Stimulated activated CD8-positive, alpha-beta memory T cell treated with anti-CD3 and anti-CD28 coated beads, Interleukin-7, amount 100 ng/mL, for 24 hours (primary cell): ENCODE data around the gene KISS1R.

Experiments
- DNase-seq: peaks from one replicate; pipeline ENCODE4 v3.0.0-alpha.2; 2020; ENCODE audit warnings: low read depth

KISS1R gene

DNA sequence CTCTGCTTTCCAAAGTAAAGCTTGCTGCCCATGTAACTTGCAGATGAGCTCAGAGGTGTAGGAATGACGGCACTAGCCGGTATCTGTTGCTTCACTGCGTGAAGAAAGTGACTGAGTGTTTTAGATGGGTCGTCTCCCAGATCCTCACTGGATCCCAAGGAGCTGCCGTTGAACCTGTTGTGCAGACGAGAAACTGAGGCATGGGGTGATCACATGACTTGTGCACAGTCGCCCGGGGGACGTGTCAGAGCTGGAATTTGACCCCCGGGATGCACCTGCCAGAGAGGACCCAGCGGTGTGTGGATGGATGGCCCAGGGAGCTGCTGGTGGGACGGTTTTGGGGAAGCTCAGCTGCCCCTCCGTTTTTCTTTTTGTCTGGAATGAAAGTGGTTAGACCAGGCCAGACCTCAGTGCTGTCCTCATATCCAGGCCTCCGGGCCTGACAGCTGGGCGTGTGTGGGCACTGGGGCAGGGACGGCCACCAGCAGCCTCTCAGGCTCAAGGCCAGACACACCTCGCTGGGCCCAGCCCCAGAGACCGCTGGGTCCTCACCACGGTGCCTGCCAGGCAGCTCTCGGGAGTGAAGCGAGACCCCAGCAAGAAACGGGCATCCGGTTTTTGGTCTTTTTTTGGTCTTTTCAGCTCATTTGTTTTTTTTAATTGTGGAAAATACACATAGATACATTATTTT, 21.2 kb downstream of the KISS1R start:
- DNase-seq = no peak

DNA sequence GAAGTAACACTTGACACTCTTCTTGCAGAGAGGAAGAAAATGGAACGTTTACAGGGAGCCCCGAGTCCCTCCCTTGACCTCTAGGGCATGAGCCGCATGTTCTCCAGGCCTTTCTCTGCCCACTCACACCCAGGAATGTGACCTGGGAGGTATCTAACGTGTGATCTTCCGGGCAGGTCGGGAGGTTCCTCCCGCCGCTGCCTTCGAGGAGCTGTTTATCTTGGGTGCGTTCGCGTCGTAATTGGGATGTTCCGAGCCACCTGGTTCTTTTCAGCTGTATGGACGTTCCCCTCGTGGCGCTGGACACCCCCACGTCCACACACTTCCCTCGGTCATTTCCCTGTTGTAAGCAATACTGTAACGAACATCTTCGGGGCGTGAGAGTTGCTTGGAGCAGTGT, 22.3 kb downstream of the KISS1R start:
- DNase-seq = no peak

DNA sequence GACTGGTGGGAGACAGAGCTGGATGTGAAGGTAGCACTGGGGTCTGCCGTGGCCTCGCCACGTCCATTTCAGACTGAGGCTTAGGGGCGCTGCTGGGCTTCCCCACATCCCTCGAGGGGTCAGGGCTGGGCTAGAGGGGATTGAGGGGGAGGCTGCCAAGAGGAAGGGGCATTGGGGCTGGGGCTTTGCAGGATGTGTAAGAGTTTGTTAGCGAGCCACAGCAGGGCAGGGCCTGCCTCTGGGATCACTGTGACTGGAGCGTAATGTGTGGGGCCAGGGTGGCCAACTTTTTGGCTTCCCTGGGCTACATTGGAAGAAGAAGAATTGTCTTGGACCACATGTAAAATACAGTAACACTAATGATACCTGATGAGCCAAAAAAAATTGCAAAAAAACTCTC, 22.8 kb downstream of the KISS1R start:
- no peak for DNase-seq

DNA sequence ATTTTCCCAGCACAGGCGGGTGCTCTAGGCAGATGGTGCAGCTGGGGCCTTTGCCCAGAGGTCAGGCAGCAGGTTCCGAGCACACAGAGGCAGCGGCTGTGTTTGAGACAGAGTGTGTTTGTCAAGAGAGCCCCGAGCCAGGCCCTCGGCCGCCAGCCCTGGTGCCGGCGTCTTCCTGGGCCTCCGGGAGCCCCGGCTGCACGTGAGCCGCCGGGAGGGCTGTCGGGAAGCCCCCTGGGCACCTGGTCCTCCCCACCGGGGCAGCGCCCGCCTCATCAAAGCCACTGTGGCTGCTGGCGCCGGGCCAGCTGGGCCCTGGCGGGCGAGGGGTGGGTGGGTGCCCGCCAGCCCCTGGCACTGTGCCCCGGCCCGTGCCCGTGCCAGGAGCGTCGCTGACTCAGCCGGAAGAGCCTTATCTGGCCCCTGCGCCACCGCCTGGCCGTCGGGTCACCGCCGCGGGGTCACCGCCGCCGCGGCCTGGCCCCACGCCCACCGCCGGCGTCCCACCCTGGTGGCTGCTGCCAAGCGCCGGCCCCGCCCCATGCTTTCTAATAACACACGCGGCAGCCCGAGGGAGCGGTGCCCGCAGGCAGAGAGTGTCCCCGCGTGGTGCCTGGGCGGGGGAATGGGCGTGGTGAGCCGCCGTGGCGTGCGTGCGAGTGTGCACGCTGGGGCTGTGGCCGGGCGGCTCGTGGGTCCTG, 23.6 kb downstream of the KISS1R start:
- DNase-seq = no peak

DNA sequence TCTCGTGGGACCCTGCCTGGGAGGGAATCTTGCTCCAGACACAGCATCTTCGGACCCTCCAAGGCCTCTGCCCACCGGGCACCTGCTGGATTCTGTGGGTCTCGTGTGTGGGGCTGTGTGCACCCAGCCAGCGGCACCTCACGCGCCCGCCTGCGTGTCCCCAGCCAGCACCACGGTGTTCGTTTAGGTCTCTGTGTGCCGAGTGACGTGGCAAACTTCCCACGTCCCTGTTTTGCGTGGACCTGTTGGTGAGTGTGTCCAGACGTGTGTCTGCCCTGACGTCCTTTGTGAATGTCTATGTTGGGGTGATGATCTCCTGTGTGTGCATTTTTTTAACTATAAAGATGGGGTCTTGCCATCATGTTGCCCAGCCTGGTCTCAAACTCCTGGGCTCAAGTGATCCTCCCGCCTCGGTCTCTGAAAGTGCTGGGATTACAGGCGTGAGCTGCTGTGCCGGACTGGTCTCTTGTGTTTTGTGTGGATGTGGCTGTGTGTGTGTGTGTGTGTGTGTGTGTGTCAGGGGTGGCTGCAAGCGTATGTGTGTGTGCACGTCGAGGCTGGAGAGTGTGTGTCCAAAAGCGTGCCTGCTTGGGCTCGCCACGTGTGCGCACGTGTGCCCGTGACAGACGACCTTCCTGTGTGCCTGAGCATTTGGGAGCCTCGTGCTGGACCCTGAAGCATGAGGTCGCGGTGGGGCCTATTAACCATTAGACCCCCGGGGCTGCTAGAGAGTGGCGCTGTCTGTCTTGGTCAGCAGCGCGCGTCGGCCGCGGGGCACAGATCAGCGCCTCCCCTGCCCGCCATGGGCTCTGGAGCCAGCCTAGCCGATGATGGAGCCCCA, 24.4 kb downstream of the KISS1R start:
- no peak for DNase-seq

DNA sequence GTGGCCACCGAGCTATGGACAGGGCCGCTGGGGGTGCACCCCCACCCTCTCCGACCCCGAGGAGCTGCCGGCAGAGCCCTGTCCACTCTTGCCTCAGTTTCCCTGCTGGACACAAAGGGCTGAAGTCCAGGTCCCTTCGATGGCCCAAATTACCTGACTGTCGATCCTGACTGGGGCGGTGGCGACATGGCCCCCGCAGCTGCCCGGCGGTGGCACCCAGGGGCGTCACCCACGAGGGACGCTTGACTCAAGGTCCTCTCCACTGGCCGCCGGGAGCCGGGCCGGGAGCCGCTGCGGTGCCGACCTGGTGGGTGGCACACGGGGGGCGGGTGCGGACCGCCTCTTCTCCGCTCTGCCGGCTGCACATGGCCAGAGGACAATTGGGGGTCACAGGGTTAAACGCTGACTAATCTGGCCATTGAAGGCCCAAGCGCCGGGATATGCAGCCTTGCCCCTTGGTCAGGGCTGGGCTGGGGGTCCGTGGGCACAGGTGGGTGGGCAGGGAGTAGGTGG, 25.1 kb downstream of the KISS1R start:
- DNase-seq = no peak

DNA sequence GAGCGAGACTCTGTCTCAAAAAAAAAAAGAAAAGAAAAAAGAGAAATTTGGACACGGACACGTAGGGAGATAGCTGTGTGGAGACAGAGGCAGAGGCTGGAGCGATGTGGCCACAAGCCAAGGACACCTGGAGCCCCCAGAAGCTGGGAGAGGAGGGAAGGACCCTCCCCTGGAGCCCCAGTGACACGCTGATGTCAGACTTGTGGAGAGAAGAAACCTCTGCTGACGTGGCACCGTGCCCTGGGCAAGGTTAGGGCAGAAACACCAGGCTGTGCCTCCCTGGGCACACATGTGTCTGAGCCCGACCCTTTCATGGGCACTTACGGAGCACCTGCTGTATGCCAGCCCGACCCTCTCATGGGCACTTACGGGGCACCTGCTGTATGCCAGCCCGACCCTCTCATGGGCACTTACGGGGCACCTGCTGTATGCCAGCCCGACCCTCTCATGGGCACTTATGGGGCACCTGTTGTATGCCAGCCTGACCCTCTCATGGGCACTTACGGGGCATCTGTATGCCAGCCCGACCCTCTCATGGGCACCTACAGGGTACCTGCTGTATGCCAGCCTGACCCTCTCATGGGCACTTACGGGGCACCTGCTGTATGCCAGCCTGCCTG, 26.5 kb downstream of the KISS1R start:
- no peak for DNase-seq

DNA sequence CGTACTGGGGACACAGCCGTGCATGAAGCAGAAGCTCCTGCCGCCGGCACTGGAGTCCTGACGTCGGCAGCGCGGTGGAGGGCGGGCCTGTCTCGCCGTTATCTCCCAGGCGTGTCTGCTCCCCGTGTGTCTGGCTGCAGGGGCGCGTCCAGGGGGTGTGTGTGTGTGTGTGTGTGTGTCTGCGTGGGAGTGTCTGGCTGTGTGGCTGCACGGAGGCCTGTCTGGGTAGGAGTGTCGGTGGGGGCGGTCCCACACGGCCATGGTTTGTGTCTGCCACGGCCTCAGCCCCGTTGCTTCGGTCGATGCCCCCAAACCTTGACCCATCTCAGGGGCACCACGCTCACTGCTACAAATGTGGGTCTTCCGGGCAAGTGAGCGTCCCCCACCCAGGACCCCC, 27.0 kb downstream of the KISS1R start:
- no peak for DNase-seq

DNA sequence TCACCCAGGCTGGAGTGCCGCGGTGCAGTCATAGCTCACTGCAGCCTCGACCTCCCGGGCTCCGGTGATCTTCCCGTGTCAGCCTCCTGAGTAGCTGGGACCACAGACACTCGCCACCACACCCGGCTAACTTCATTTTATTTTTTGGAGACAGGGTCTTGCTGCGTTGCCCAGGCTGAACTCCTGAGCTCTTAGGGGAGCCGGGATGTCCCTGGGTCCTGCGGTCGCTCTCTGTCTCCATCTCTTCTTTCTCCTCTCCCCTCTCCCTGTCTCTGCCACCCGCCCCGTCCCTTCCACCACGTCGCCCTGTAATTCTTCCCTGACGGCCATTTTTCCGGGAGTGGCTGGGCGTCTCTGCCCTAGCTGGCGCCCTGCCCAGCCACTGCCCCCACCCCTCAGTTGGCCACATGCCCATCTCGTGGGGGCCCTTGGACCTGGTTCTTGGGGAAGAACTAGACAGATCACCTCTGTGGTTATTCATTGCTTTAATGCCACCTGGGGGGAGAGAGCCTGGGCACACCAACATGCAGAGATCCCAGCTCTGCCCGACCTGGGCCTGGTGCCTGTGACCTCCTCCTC, 27.6 kb downstream of the KISS1R start:
- DNase-seq = no peak

DNA sequence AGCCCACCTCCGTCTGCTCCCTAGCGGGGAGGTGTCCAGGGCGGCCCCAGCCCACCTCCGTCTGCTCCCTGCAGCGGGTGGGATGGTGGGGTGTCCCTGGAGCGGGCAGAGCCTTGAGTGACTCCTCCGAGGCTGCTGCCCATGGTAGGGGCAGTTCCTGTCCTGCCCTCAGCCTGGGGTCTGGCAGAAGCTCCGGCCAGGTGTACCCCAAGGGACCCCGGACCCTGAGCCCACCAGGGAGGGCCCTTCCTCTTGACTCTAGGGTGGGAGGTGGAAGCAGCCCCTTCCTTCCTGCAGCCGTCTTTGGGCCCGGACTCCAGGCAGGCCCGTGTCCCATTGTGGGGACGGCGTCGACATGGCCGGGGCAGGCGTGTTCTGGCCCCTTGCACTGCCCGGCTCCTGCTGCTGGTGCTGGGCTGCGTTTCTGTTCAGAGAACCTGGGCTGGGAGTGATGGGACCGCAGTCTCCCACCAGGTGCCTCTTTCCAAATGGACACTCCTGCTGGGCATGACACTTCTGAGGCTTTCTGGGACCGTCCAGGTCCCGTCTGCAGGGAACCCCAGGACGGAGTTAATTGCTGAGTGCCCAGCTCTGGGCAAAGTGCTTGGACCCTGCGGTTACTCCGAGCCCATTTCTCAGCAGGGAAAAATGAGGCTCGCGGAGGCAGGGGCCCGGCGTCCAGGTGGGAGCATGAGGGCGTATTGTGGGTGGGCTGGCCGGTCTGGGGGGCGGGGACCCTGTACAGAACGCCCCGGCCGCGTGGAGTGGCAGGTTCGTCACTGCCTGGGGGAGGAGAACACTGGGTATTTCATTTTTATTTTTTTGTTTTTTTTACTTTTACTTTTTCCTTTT, 28.5 kb downstream of the KISS1R start:
- no peak for DNase-seq

DNA sequence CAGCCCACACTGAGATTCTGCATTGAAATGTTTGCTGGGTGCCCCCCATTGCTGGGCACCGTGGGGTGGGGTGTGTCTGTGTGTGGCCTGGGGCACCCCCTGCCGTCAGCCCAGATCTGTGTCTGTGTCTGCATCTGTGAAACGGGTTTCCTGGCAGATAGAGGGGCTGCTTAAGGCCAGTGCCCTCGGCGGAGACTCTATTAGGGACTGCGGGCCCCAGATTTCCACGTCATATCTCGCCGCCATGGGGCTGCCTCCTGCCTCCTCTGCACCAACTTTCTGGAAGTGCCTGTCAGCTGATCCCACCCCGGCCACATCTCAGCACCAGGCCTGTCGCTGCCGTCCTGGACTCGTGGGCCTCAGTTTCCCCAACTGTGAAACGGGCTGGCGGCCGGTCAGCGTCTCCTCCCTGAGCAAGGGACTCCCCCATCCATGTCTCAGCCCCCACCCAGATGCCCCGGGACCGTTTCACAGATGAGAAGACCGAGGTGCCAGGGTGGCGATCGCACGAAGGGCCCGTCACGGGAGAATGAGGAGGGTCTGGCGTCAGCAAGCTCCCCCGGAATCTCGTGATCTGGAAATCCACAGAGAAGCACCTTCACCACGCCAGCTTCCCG, 30.1 kb downstream of the KISS1R start:
- DNase-seq = no peak

DNA sequence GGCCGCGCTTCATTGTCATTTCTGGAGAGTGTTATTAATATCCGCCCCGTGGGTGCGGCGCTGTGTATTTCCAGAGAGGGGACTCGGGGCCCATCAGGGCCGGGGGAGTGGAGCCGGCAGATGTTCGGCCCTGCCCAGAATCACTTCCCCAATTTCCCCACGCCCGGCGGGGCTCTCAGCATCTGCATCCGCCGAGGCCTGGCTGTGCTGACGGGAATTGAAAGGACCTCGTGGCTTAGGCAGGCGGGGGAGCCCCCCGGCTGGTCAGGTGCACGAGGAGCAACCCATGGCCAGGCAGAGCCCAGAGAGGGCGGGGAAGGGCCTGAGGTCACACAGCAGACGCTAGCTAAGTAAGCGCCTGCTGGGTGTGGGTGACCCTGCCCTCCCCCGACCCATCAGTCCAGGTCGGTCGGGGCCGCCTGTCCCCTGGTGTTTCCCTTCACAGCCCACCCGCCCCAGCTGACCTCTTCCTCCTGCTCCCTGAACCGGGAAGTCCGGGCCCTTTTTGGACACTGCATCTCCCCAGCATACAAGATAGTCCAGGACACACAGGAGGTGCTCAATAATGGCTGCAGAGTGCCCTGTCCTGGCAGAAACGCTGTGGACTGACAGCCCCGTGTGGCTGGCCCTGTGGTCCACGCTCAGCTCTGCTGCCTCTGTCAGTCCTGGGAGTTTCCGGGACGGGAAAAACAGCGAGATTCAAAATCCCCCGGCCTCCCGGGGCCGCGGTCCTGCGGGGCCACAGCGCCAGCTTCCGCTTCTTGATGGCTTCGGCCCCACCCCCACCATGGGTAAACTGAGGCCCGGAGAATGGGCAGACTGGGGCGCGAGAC, 30.8 kb downstream of the KISS1R start:
- no peak for DNase-seq

DNA sequence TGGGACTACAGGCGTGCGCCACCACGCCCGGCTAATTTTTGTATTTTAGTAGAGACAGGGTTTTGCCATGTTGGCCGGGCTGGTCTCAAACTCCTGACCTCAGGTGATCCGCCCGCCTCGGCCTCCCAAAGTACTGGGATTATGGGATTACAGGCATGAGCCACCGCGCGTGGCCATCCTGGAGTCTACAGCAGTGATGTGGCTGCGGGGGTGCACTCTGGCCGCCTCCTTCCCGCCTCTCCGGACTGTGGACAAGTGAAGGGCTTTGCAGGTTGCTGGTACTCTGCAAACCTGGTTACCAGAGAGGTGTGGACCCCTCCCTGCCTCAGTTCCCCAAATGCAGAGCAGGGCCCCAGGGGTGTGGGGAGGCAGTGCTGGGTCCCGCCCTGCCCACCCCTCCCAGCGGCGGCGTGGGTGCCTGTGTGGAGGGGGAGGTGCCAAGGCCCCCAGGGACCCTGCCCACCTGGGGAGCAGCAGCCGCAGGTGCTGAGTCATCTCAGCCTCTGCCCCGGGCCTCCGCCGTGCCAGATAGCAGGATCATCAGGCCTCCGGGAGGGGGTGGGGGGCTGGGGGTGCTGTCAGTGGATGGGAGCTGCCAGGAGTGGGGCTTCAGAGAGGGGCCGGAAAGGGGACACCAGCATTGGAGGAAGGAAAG, 31.8 kb downstream of the KISS1R start:
- no peak for DNase-seq

DNA sequence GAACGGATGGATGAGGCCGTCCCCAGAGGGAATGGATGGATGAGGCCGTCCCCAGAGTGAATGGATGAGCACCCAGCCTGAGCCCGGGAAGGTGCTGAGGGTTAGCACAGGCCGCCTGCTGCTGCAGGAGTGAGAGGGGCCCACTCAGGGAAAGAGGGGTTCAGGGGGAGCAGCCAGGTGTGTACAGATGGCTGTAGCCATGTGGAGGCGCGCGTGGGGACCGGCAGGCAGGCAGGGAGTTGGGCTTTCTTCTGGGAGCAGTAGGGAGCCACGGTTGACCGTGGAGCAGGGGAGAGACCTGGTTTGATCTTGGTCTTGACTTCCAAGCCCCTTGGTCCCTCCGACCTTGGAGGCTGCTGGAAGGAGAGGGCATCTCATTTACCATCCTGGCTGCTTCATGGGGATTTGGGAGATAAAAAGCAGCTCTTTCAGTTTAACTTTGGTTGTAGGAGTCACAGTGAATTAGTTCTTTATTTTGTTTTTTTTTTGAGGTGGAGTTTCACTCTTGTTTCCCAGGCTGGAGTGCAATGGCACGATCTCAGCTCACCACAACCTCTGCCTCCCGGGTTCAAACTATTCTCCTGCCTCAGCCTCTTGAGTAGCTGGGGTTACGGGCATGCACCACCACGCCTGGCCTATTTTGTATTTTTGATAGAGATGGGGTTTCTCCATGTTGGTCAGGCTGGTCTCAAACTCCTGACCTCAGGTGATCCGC, 33.4 kb downstream of the KISS1R start:
- DNase-seq = no peak

DNA sequence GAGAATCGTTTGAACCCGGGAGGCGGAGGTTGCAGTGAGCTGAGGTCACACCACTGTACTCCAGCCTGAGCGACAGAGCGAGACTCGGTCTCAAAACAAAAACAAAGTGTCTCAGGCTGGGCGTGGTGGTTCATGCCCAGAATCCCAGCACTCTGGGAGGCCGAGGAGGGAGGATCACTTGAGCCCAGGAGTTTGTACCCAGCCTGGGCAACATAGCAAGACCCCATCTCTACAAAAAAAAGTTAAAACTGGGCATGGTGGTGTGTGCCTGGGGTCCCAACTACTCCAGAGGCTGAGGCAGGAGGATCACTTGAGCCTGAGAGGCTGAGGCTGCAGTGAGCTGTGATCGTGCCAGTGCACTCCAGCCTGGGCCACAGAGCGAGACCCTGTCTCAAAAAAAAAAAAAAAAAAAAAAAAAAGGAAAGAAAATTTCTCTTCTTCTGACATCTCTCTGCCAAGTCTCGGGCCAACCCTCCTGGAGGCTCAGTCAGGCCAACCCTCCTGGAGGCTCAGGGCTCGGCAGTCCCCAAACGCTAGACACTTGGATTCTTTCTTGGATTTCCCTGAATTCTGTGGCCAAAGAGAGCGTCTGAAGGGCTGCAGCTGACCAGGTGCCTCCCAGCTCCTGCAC, 35.0 kb downstream of the KISS1R start:
- no peak for DNase-seq

DNA sequence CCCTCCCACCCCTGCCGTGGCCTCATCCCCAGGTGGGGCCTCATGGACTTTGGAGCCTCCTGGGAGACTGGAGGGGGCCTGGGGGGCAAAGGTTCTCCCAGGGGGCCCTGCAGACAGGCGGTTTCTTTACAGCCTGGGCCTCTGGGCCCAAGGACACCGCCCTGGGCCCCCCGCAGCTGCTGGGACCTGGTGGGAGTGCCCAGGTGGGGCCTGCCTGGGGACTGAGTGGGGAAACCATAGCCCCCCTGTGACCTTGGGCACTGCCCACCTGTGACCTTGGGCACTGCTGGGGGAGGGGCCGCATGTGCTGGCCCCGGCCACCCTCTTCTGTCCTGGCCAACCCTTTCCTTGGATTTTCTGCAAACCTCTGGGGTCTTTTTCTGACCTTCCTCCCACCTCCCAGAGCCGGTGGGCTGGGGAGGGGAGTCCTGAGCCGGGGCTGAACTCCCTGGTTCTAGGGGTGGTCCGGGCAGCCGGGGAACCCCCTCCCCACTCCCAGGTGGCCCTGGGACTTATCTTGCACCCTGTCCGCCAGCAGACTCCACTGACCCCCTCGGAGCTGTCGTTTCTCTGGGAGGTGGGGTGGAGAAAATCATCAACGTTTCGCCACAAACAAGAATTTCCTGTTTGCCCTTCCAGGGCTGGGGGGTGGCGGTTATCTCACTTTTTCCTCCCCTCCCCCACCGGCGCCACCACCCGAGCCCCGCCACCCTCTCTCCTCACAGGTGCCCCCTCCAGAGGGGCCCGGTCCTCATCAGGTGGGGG, 35.7 kb downstream of the KISS1R start:
- DNase-seq = no peak
